GM10847 (cell line): Measurements from ENCODE around the gene OR51I1.

Experiments
- POLR2A ChIP-seq: IDR thresholded peaks from 2 replicates; pipeline ENCODE4 v1.6.1; 2011; ENCODE audit not compliant: insufficient read length; ENCODE audit errors: extremely low read depth

Gene OR51I1

DNA sequence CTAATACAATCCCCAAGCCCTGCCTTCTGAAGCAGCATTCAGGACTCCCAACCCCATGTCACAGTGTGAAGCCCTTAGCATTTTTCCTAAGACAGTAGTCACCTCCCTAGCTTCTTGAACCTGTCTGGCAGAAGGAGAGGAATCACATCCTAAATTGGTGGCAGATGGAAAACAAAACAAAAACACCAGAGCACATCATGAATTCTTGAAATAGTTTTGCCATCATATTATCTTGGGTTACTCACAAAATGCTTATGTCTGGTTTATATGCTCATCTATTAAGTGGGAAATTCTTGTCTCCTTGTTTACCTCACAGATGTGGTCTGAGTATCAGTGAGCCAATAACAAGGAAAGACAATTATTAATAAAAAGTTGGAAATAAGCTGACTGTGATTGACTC is 42.4 kb downstream of the OR51I1 start:
- TF ChIP-seq POLR2A = no peak

DNA sequence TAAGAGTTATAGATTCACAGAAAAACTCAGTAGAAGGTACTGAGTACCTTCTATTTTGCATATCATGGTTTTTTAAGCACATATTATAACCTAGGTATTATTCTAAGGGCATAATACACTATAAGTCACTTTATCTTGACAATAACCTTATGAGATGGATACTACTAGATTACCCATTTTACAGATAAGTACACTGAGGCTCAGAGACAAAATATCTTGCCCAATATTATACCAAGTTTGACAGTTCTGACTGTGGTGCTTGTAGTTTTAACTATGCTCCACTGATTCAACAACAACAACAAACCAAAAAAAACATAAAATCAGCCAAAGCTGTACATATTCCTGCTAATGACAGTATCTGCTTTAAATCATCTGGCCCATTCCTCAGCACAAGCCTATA is 47.2 kb downstream of the OR51I1 start:
- no peak for TF ChIP-seq POLR2A
